HEK293 (cell line): ENCODE results near the gene NEB.

Experiments used
- CTCF ChIA-PET: fragments of 350-600 bp; formaldehyde crosslinking; extraction: SDS; loops from one replicate; lab custom pipeline; 2021; ENCODE audit warnings: antibody characterized with exemption; lab: Yijun Ruan, JAX
- POLR2A ChIA-PET: fragments of 300-600 bp; formaldehyde crosslinking; extraction: SDS; loops from one replicate; lab custom pipeline; 2020; ENCODE audit warnings: antibody characterized with exemption, inconsistent platforms; lab: Yijun Ruan, JAX
- H3K27ac ChIP-seq: fragments of 200-500 bp; sonication (Bioruptor generic); 2 replicates; pipeline ENCODE4 v1.5.1; 2014; ENCODE audit warnings: low read depth, low read length, control low read depth, inconsistent platforms; ENCODE audit errors: extremely low read depth
- H3K36me3 ChIP-seq, 2 experiments: fragments of 200-500 bp in 1 of 2; sonication (Bioruptor generic) in 1 of 2; 1 replicate in 1 of 2; 2 replicates in 1 of 2; pipeline ENCODE4 v1.5.1; 2014 to 2017; ENCODE audit warnings: inconsistent platforms in 2 of 2, low read length in 2 of 2; ENCODE audit not compliant: control insufficient read depth in 2 of 2, insufficient read depth in 1 of 2
- H3K4me1 ChIP-seq: fragments of 200-500 bp; sonication (Bioruptor generic); 2 replicates; pipeline ENCODE4 v1.5.1; 2014; ENCODE audit warnings: mild to moderate bottlenecking, low read length, inconsistent platforms; ENCODE audit not compliant: control insufficient read depth, insufficient read depth
- H3K4me3 ChIP-seq: 2 replicates; pipeline ENCODE4 v1.5.1; 2011; ENCODE audit warnings: low read depth, mild to moderate bottlenecking, control low read depth, low read length, moderate library complexity
- H3K9me3 ChIP-seq: fragments of 200-500 bp; sonication (Bioruptor generic); 2 replicates; pipeline ENCODE4 v1.5.1; 2014; ENCODE audit warnings: low read depth, low read length, inconsistent platforms; ENCODE audit not compliant: control insufficient read depth, insufficient read depth
- KLF9 ChIP-seq: fragments of 450-650 bp; formaldehyde crosslinking; IDR thresholded peaks from 2 replicates; pipeline ENCODE4 v1.5.1; 2016; ENCODE audit warnings: missing biosample characterization, missing genetic modification characterization, low read depth
- PRDM10 ChIP-seq: fragments of 450-650 bp; formaldehyde crosslinking; IDR thresholded peaks from 2 replicates; pipeline ENCODE4 v1.5.1; 2016; ENCODE audit warnings: missing biosample characterization, missing genetic modification characterization
- ZBTB44 ChIP-seq: fragments of 450-650 bp; IDR thresholded peaks from 2 replicates; pipeline ENCODE4 v1.5.1; 2018; ENCODE audit warnings: missing biosample characterization, mild to moderate bottlenecking, missing genetic modification characterization
- ZFP41 ChIP-seq: fragments of 450-650 bp; formaldehyde crosslinking; IDR thresholded peaks from 2 replicates; pipeline ENCODE4 v1.5.1; 2016; ENCODE audit warnings: missing biosample characterization, missing genetic modification characterization, borderline replicate concordance
- ZIC2 ChIP-seq: fragments of 450-650 bp; formaldehyde crosslinking; IDR thresholded peaks from 2 replicates; pipeline ENCODE4 v1.5.1; 2016; ENCODE audit warnings: missing biosample characterization, missing genetic modification characterization
- ZNF138 ChIP-seq: fragments of 450-650 bp; formaldehyde crosslinking; IDR thresholded peaks from 2 replicates; pipeline ENCODE4 v1.5.1; 2016; ENCODE audit warnings: missing biosample characterization, missing genetic modification characterization, borderline replicate concordance
- ZNF292 ChIP-seq: fragments of 450-650 bp; formaldehyde crosslinking; IDR thresholded peaks from 2 replicates; pipeline ENCODE4 v1.5.1; 2016; ENCODE audit warnings: low read depth, missing biosample characterization, missing genetic modification characterization, borderline replicate concordance
- ZNF350 ChIP-seq: fragments of 450-650 bp; formaldehyde crosslinking; IDR thresholded peaks from 2 replicates; pipeline ENCODE4 v1.5.0; 2017; ENCODE audit warnings: missing biosample characterization, mild to moderate bottlenecking, missing genetic modification characterization
- ZNF404 ChIP-seq: fragments of 450-650 bp; formaldehyde crosslinking; IDR thresholded peaks from 2 replicates; pipeline ENCODE4 v1.5.1; 2017; ENCODE audit warnings: missing biosample characterization, missing genetic modification characterization
- ZNF423 ChIP-seq: fragments of 450-650 bp; formaldehyde crosslinking; IDR thresholded peaks from 2 replicates; pipeline ENCODE4 v1.5.1; 2016; ENCODE audit warnings: missing biosample characterization, missing genetic modification characterization
- ZNF510 ChIP-seq: fragments of 450-650 bp; formaldehyde crosslinking; IDR thresholded peaks from 2 replicates; pipeline ENCODE4 v1.5.1; 2018; ENCODE audit warnings: mild to moderate bottlenecking, missing genetic modification characterization, missing biosample characterization; ENCODE audit not compliant: insufficient replicate concordance
- ZNF514 ChIP-seq: fragments of 450-650 bp; formaldehyde crosslinking; IDR thresholded peaks from 2 replicates; pipeline ENCODE4 v1.5.1; 2016; ENCODE audit warnings: missing biosample characterization, missing genetic modification characterization
- ZNF549 ChIP-seq: fragments of 450-650 bp; IDR thresholded peaks from 2 replicates; pipeline ENCODE4 v1.5.1; 2018; ENCODE audit warnings: missing biosample characterization, missing genetic modification characterization, mild to moderate bottlenecking, inconsistent platforms, moderate library complexity
- ZNF658 ChIP-seq: fragments of 450-650 bp; formaldehyde crosslinking; IDR thresholded peaks from 2 replicates; pipeline ENCODE4; 2016; ENCODE audit warnings: missing biosample characterization, missing genetic modification characterization
- ZNF707 ChIP-seq: fragments of 450-650 bp; formaldehyde crosslinking; IDR thresholded peaks from 2 replicates; pipeline ENCODE4 v1.5.1; 2016; ENCODE audit warnings: missing biosample characterization, missing genetic modification characterization
- ZNF747 ChIP-seq: fragments of 450-650 bp; formaldehyde crosslinking; IDR thresholded peaks from 2 replicates; pipeline ENCODE4 v1.5.1; 2016; ENCODE audit warnings: missing biosample characterization, missing genetic modification characterization
- ZNF76 ChIP-seq: fragments of 450-650 bp; formaldehyde crosslinking; IDR thresholded peaks from 2 replicates; pipeline ENCODE4; 2016; ENCODE audit warnings: low read depth, missing biosample characterization, missing genetic modification characterization, borderline replicate concordance
- ZSCAN18 ChIP-seq: fragments of 450-650 bp; formaldehyde crosslinking; IDR thresholded peaks from 2 replicates; pipeline ENCODE4 v1.5.1; 2016; ENCODE audit warnings: missing biosample characterization, missing genetic modification characterization
- ZSCAN23 ChIP-seq: fragments of 450-650 bp; formaldehyde crosslinking; IDR thresholded peaks from 2 replicates; pipeline ENCODE4 v1.5.1; 2016; ENCODE audit warnings: missing biosample characterization, missing genetic modification characterization
- TF ChIP-seq, protein P1 (sequence below): fragments of 450-650 bp; formaldehyde crosslinking; optimal IDR thresholded peaks from 2 replicates; pipeline ENCODE3; 2016; ENCODE audit warnings: missing biosample characterization, mild to moderate bottlenecking, missing genetic modification characterization
- TF ChIP-seq, protein P2 (sequence below): fragments of 450-650 bp; formaldehyde crosslinking; IDR thresholded peaks from 2 replicates; pipeline ENCODE4 v1.5.1; 2016; ENCODE audit warnings: missing biosample characterization, missing genetic modification characterization

NEB gene

DNA sequence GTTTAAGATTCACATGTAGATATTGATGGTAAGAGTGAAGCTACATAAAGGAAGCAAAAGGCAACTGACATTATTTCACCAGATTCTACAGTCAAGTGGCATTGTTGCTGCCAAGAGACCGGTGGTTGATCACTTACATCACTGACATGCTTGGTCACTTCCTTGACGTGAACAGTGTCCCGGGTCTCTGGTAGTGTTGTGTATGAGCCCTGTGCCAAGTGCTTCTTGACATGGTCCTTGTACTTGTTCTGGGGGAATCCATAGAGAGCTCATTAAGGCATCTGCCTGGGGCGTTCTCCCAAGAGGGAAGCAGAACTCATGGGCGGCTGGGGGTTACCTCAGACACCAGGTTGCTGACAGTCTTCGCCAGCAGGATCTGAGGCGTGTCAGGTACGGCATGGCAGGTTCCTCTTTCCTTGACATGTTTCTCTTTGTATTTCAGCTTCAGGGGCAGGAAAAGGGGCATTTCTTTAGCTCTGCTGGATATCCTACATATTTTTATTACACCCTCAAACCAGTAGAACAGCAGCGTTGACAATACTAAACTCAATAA is 208.4 kb downstream of the NEB start:
- CTCF ChIA-PET, result interaction anchor here (1.2 kb wide), 1 partner anchor 19 kb away, joined by 6 read pairs; no protein-coding TSS in a partner anchor

DNA sequence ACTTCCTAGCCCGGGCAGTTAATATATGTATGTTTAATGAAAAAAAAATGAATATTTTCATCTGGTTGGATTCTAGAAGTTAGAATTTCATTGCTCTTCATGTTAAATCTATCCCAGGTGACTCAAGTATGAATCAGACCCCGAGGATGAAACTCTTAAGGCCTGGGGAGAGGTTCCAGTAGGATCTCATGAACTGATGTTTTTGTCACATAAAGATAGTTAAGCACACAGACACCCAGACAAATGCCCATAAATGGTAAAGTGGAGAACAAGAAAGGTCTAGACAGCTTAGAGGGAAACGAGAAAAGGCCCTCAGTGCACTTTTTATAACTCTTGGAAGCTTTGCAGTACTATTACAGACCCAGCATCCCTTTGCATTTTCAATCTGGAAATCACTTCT is 210.4 kb downstream of the NEB start:
- no peak overlapping the region for H3K27ac ChIP-seq
- no peaks in the 10 kb centered on the region for H3K9me3 ChIP-seq
- no peaks in the 10 kb centered on the region for H3K4me1 ChIP-seq
- TF ChIP-seq ZNF510 (no peak), ZNF747 (tag by site-specific recombination) (no peak), ZFP41 (tag by site-specific recombination) (no peak), ZNF549 (no peak)
- POLR2A ChIA-PET, result no interaction called here
- H3K36me3 ChIP-seq, result no peaks in the 10 kb centered on the region
- H3K4me3 ChIP-seq, result no peak overlapping the region
- CTCF ChIA-PET, result no interaction called here

More for the DNA sequence above, 208.4 kb downstream of the NEB start:
- H3K4me3 ChIP-seq, result no peak overlapping the region
- no peaks in the 10 kb centered on the region for H3K36me3 ChIP-seq
- H3K27ac ChIP-seq, result no peak overlapping the region
- H3K9me3 ChIP-seq, result no peaks in the 10 kb centered on the region
- TF ChIP-seq ZNF707 (tag by site-specific recombination), result no peak
- no peak for TF ChIP-seq ZIC2 (tag by site-specific recombination)
- TF ChIP-seq ZNF138 (tag by site-specific recombination), result no peak
- no peak for TF ChIP-seq ZNF423 (tag by site-specific recombination)
- TF ChIP-seq, protein P1, sequence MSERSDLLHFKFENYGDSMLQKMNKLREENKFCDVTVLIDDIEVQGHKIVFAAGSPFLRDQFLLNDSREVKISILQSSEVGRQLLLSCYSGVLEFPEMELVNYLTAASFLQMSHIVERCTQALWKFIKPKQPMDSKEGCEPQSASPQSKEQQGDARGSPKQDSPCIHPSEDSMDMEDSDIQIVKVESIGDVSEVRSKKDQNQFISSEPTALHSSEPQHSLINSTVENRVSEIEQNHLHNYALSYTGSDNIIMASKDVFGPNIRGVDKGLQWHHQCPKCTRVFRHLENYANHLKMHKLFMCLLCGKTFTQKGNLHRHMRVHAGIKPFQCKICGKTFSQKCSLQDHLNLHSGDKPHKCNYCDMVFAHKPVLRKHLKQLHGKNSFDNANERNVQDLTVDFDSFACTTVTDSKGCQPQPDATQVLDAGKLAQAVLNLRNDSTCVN, result no peak
- TF ChIP-seq ZSCAN18 (tag by site-specific recombination), result no peak
- no peak for TF ChIP-seq ZNF292 (tag by site-specific recombination)
- TF ChIP-seq ZNF549, result no peak
- TF ChIP-seq ZNF514 (tag by site-specific recombination), result no peak
- no peak for TF ChIP-seq PRDM10
- no peak for TF ChIP-seq ZNF658 (tag by site-specific recombination)
- no peak for TF ChIP-seq ZNF76 (tag by site-specific recombination)
- no peak for TF ChIP-seq ZSCAN23
- TF ChIP-seq, all 188 proteins: peak for 0
- H3K4me1 ChIP-seq, result no peaks in the 10 kb centered on the region
- POLR2A ChIA-PET, result no interaction called here

GRCh38 chr2:151522556-151522955 is 211.7 kb downstream of the NEB start:
- POLR2A ChIA-PET, result no interaction called here
- Histone ChIP-seq H3K36me3 (no peaks in the 10 kb centered on the region), H3K27ac (no peak overlapping the region), H3K9me3 (no peaks in the 10 kb centered on the region), H3K4me3 (no peak overlapping the region), H3K4me1 (no peaks in the 10 kb centered on the region)
- CTCF ChIA-PET, result no interaction called here
- TF ChIP-seq ZNF350, result no peak
- no peak for TF ChIP-seq KLF9 (tag by site-specific recombination)
- TF ChIP-seq, protein P2, sequence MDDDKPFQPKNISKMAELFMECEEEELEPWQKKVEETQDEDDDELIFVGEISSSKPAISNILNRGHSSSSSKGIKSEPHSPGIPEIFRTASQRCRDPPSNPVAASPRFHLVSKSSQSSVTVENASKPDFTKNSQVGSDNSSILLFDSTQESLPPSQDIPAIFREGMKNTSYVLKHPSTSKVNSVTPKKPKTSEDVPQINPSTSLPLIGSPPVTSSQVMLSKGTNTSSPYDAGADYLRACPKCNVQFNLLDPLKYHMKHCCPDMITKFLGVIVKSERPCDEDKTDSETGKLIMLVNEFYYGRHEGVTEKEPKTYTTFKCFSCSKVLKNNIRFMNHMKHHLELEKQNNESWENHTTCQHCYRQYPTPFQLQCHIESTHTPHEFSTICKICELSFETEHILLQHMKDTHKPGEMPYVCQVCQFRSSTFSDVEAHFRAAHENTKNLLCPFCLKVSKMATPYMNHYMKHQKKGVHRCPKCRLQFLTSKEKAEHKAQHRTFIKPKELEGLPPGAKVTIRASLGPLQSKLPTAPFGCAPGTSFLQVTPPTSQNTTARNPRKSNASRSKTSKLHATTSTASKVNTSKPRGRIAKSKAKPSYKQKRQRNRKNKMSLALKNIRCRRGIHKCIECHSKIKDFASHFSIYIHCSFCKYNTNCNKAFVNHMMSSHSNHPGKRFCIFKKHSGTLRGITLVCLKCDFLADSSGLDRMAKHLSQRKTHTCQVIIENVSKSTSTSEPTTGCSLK (tag by site-specific recombination), result no peak
- TF ChIP-seq ZBTB44 (tag by site-specific recombination), result no peak
- TF ChIP-seq ZNF404 (tag by site-specific recombination), result no peak
